Progenitor cell of endocrine pancreas (in vitro differentiated cells): Measurements from ENCODE around the gene DBF4B. TPM values are rescaled to one million over a fixed set of nuclear protein-coding genes. Genes with fewer than 3 reads are reported as not detected.

Experiments used
- DNase-seq: peaks from one replicate; pipeline ENCODE4 v3.0.0; 2021; ENCODE audit warnings: low spot score; ENCODE audit not compliant: unreplicated experiment
- H3K27ac Mint-ChIP-seq: 2 replicates; pipeline ENCODE4 v1.8.0; 2021; ENCODE audit warnings: mild to moderate bottlenecking, moderate library complexity, mixed read lengths
- H3K27me3 Mint-ChIP-seq: 2 replicates; pipeline ENCODE4 v1.8.0; 2021; ENCODE audit warnings: mixed read lengths
- H3K36me3 Mint-ChIP-seq: 2 replicates; pipeline ENCODE4 v1.8.0; 2022; ENCODE audit warnings: mixed read lengths; ENCODE audit not compliant: insufficient read depth
- H3K4me1 Mint-ChIP-seq: 2 replicates; pipeline ENCODE4 v1.8.0; 2021; ENCODE audit warnings: low read depth, mixed read lengths
- H3K4me3 Mint-ChIP-seq: 2 replicates; pipeline ENCODE4 v1.8.0; 2021; ENCODE audit warnings: low read depth, mild to moderate bottlenecking, moderate library complexity, mixed read lengths
- H3K9me3 Mint-ChIP-seq: 2 replicates; pipeline ENCODE4 v1.8.0; 2021; ENCODE audit warnings: low read depth, mixed read lengths
- CTCF ChIP-seq: fragments of 200-600 bp; sonication (generic); IDR thresholded peaks from one replicate; pipeline ENCODE4 v1.5.0; 2021; ENCODE audit warnings: antibody characterized with exemption, mild to moderate bottlenecking; ENCODE audit not compliant: unreplicated experiment
- total RNA-seq: library from RNA; stranded (reverse); gene quantifications from 2 replicates; pipeline ENCODE4 v1.2.1, GENCODE V29; 2021

Gene DBF4B
- total RNA-seq, 1 donor from 2014 or later: 27.2 TPM

- H3K9me3 Mint-ChIP-seq: no peaks in the 10 kb centered on the region
- peaks cover 3% of the 10 kb centered on the region for H3K27me3 Mint-ChIP-seq
- DNase-seq: no peak
- H3K27ac Mint-ChIP-seq: no peak overlapping the region
- H3K4me3 Mint-ChIP-seq: no peak overlapping the region
- H3K4me1 Mint-ChIP-seq: no peaks in the 10 kb centered on the region
- H3K36me3 Mint-ChIP-seq: peaks cover 4% of the 10 kb centered on the region
- no peak for TF ChIP-seq CTCF
Observed at GRCh38 chr17:44749076-44749979, 40.9 kb downstream of the DBF4B start.

- H3K27me3 Mint-ChIP-seq: peaks cover 3% of the 10 kb centered on the region
- H3K4me1 Mint-ChIP-seq: no peaks in the 10 kb centered on the region
- TF ChIP-seq CTCF: no peak
- DNase-seq: no peak
- no peak overlapping the region for H3K4me3 Mint-ChIP-seq
- H3K27ac Mint-ChIP-seq: peak overlapping the region; percentile 7
- peaks cover 4% of the 10 kb centered on the region for H3K36me3 Mint-ChIP-seq
- H3K9me3 Mint-ChIP-seq: no peaks in the 10 kb centered on the region
Observed at GRCh38 chr17:44749980-44750318, 41.5 kb downstream of the DBF4B start.

- DNase-seq: no peak
- Mint-ChIP-seq H3K27me3 (peaks cover 3% of the 10 kb centered on the region), H3K4me1 (no peaks in the 10 kb centered on the region), H3K9me3 (no peaks in the 10 kb centered on the region), H3K4me3 (no peak overlapping the region), H3K27ac (no peak overlapping the region), H3K36me3 (peaks cover 4% of the 10 kb centered on the region)
- no peak for TF ChIP-seq CTCF
Observed at GRCh38 chr17:44751331-44751730, 42.9 kb downstream of the DBF4B start.

GRCh38 chr17:44751806-44752205, 43.3 kb downstream of the DBF4B start:
- TF ChIP-seq CTCF: no peak
- no peak for DNase-seq
- H3K4me3 Mint-ChIP-seq: no peak overlapping the region
- H3K4me1 Mint-ChIP-seq: no peaks in the 10 kb centered on the region
- H3K36me3 Mint-ChIP-seq: peaks cover 4% of the 10 kb centered on the region
- peaks cover 3% of the 10 kb centered on the region for H3K27me3 Mint-ChIP-seq
- H3K27ac Mint-ChIP-seq: no peak overlapping the region
- H3K9me3 Mint-ChIP-seq: no peaks in the 10 kb centered on the region

- no peaks in the 10 kb centered on the region for H3K9me3 Mint-ChIP-seq
- peaks cover 16% of the 10 kb centered on the region for H3K27me3 Mint-ChIP-seq
- H3K27ac Mint-ChIP-seq: no peak overlapping the region
- TF ChIP-seq CTCF: no peak
- DNase-seq: no peak
- H3K4me3 Mint-ChIP-seq: no peak overlapping the region
- H3K36me3 Mint-ChIP-seq: peaks cover 4% of the 10 kb centered on the region
- no peaks in the 10 kb centered on the region for H3K4me1 Mint-ChIP-seq
Observed at GRCh38 chr17:44752953-44753861, 44.7 kb downstream of the DBF4B start.
